Ramos (cell line): Measurements from ENCODE around the gene ZFP28.

Source experiments
- in situ Hi-C: fragments of 300-500 bp; cut with MboI; formaldehyde crosslinking; loops from one replicate; pipeline ENCODE4 v1.14.3; 2022; ENCODE audit warnings: low sequenced_read_pairs; ENCODE audit not compliant: unreplicated experiment

The ZFP28 gene

GRCh38 chr19:56538761-56539263, at the start of gene ZFP28:
TSS of gene ZFP28 (plus strand) at chr19:56538948. CDS start at chr19:56539019, 71 bp downstream.
- in situ Hi-C loops = no loop called here

- in situ Hi-C loops = no loop called here
Observed at GRCh38 chr19:56491399-56491798, 47.3 kb upstream of the ZFP28 start.

GRCh38 chr19:56504581-56504980, 34.2 kb upstream of the ZFP28 start:
- in situ Hi-C loops = no loop called here

GRCh38 chr19:56507446-56508289, 31.1 kb upstream of the ZFP28 start, which contains the start of gene ZNF471:
TSS of gene ZNF471 (plus strand) at chr19:56507855. CDS start at chr19:56511572, 3,717 bp downstream.
- in situ Hi-C loops = no loop called here

- in situ Hi-C loops = no loop called here
Observed at GRCh38 chr19:56508290-56508778, 30.4 kb upstream of the ZFP28 start.

GRCh38 chr19:56525214-56525860, 13.4 kb upstream of the ZFP28 start:
- in situ Hi-C loops = no loop called here

- in situ Hi-C loops = no loop called here
Observed at GRCh38 chr19:56537442-56537841, 1.3 kb upstream of the ZFP28 start.

GRCh38 chr19:56538254-56538760, 441 bp upstream of the ZFP28 start:
- in situ Hi-C loops = no loop called here

GRCh38 chr19:56543776-56544175, 5.0 kb downstream of the ZFP28 start:
- in situ Hi-C loops = no loop called here

- in situ Hi-C loops = no loop called here
Observed at GRCh38 chr19:56547535-56547934, 8.8 kb downstream of the ZFP28 start.

GRCh38 chr19:56554272-56554869, 15.6 kb downstream of the ZFP28 start:
- in situ Hi-C loops = no loop called here

GRCh38 chr19:56562766-56563165, 24.0 kb downstream of the ZFP28 start:
- in situ Hi-C loops = no loop called here

- in situ Hi-C loops = no loop called here
Observed at GRCh38 chr19:56566904-56567273, 28.1 kb downstream of the ZFP28 start.

- in situ Hi-C loops = no loop called here
Observed at GRCh38 chr19:56567274-56568120, 28.7 kb downstream of the ZFP28 start, which contains the start of gene ZNF470. TSS of gene ZNF470 (plus strand) at chr19:56567468. CDS start at chr19:56570312, 2,844 bp downstream.

- in situ Hi-C loops = no loop called here
Observed at GRCh38 chr19:56572589-56572988, 33.8 kb downstream of the ZFP28 start.

- in situ Hi-C loops = no loop called here
Observed at GRCh38 chr19:56573914-56574313, 35.2 kb downstream of the ZFP28 start.

- in situ Hi-C loops = no loop called here
Observed at GRCh38 chr19:56577719-56578602, 39.2 kb downstream of the ZFP28 start.

- in situ Hi-C loops = no loop called here
Observed at GRCh38 chr19:56594446-56594782, 55.7 kb downstream of the ZFP28 start.
